ENCODE results near the gene IGLL1.

DNA sequence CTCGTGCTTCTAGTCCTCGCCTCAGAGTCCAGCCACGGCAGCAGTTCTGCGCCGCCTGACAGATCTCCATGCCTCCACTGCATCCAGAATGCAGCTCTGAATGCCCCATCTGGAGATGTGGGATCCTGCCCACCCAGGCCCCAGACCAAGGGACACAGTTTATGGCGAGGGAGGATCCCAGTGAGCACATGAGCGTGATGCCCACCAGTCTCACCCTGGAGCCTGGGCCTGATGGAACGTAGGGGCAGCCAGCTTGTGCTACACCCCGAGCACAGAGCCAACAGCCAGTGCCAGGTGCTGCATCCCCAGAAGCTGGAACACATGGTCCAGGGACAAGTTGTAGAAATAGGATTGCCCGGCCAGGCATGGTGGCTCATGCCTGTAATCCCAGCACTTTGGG lies 10.4 kb downstream of the IGLL1 start:
- TF ChIP-seq, protein P1, sequence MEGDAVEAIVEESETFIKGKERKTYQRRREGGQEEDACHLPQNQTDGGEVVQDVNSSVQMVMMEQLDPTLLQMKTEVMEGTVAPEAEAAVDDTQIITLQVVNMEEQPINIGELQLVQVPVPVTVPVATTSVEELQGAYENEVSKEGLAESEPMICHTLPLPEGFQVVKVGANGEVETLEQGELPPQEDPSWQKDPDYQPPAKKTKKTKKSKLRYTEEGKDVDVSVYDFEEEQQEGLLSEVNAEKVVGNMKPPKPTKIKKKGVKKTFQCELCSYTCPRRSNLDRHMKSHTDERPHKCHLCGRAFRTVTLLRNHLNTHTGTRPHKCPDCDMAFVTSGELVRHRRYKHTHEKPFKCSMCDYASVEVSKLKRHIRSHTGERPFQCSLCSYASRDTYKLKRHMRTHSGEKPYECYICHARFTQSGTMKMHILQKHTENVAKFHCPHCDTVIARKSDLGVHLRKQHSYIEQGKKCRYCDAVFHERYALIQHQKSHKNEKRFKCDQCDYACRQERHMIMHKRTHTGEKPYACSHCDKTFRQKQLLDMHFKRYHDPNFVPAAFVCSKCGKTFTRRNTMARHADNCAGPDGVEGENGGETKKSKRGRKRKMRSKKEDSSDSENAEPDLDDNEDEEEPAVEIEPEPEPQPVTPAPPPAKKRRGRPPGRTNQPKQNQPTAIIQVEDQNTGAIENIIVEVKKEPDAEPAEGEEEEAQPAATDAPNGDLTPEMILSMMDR (IDR thresholded peaks at IDR 0.05; ENCODE audit: low read depth, low read length, poor library complexity, severe bottlenecking) = no peak
- TF ChIP-seq EZH2phosphoT487 (IDR thresholded peaks at IDR 0.05; ENCODE audit: borderline replicate concordance, low read length) = no peak

Data from DOHH2 (cell line).